GM12872 (cell line): ENCODE results near the gene PPARD.

Source experiments
- TF ChIP-seq, protein P1 (sequence below): IDR thresholded peaks from 3 replicates; pipeline ENCODE4 v1.5.1; 2011; ENCODE audit warnings: low read depth, mild to moderate bottlenecking, low read length, moderate library complexity; ENCODE audit not compliant: insufficient read depth

The PPARD gene

DNA sequence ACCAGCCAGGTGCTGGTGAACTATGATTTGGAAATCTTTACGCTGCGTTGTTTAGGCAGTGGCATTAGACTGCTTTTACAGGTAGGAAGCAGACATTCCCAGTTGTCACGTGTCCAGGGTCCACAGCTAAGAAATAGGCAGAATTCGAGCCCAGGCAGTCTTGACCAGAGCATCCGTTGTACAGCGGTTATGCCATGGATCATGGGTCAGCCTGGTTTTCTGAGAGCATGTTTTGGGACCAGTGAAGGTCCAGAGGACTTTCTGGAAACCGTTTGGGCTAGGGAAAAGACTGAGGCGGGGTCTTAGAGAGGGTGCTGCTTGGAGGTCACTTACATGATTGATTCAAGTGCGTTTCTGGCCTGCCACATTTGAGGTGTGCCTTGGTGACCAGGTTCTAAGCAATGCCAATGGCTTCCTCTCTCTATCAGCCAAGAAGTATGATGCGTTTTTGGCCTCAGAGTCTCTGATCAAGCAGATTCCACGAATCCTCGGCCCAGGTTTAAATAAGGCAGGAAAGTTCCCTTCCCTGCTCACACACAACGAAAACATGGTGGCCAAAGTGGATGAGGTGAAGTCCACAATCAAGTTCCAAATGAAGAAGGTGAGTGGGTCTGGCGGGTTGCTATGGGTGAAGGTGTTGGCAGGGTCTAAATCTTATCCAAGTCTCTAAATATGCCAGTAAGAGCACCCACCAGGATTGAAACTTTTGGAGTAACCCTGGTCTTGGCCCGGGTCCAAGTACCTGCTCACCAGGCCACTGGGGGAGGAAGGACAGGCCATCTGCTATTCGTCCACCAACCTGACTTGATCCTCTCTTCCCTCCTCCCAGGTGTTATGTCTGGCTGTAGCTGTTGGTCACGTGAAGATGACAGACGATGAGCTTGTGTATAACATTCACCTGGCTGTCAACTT is 127.6 kb downstream of the PPARD start:
- TF ChIP-seq, protein P1, sequence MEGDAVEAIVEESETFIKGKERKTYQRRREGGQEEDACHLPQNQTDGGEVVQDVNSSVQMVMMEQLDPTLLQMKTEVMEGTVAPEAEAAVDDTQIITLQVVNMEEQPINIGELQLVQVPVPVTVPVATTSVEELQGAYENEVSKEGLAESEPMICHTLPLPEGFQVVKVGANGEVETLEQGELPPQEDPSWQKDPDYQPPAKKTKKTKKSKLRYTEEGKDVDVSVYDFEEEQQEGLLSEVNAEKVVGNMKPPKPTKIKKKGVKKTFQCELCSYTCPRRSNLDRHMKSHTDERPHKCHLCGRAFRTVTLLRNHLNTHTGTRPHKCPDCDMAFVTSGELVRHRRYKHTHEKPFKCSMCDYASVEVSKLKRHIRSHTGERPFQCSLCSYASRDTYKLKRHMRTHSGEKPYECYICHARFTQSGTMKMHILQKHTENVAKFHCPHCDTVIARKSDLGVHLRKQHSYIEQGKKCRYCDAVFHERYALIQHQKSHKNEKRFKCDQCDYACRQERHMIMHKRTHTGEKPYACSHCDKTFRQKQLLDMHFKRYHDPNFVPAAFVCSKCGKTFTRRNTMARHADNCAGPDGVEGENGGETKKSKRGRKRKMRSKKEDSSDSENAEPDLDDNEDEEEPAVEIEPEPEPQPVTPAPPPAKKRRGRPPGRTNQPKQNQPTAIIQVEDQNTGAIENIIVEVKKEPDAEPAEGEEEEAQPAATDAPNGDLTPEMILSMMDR = no peak

DNA sequence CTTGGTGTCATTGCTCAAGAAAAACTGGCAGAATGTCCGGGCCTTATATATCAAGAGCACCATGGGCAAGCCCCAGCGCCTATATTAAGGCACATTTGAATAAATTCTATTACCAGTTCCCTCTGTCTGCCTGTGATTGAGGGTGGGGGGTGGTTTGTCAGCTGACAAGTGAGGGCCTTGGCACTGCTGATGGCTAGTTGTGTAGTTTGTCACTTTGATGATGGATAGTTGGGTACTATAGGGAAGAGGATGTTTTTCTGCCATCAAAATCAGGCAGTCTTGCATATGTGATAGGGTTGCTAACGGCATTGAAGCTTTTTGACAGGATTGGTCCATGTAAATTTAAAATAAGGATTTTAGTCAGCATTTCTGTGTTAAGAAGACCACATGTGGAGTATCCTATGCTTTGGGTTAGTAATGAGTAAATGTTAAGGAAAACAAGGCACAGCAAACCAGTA is 128.3 kb downstream of the PPARD start:
- TF ChIP-seq, protein P1 = no peak

DNA sequence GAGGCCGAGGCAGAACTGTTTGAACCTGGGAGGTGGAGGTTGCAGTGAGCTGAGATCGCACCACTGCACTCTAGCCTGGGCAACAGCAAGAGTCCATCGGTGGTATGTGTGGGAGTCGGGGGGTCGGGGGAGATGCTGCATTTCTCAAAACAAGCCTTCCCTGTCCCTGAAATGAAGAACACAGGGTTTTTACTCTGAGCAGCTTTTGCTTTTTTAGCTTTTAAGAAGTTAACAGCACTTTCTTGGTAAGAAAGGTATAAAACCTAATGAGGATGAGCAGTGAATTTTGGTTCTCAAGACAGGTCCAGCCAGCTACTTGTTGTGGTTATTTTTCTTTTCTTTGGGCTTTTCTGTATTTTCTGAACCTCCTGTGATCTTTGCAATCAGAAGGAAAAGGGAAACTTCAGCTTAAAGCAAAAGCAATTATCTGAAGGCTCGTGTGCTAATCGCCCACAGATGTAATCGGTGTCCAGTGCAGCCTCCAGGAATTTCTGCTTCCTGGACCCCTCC is 129.5 kb downstream of the PPARD start:
- TF ChIP-seq, protein P1 = no peak

DNA sequence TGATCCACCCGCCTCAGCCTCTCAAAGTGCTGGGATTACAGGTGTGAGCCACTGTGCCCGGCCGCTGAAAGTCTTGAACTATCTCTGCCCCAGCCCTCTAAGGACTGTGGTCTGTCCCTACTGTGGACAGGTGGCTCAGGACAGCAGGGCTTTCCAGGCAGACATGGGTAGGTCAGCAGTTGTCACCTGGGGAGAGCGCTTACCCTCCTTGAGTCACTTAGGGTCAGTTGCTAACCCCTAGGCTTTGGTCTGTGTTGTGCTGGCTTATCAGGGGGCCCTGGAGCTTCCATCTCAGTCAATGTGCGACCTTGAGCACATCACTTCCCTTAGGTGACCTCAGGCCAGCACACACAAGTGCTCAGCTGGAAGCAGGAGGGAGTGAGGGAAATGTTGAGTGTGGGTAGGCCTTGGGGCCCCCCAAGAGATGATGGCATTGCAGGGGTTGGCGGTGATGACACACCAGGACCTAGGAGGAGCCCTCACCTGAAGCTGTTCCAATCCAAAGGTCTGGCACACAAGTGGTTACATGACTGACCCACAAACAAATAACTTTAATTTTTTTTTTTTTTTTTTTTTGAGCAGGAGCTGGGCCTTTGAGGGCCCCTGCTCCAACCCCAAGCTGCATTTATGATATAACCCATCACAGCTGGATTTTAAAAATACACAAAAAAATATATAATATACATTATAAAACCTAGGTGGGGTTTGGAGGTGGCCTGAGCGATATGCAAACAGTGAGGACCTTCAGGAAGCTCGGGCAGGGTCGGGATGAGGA is 130.9 kb downstream of the PPARD start:
- TF ChIP-seq, protein P1 = no peak

DNA sequence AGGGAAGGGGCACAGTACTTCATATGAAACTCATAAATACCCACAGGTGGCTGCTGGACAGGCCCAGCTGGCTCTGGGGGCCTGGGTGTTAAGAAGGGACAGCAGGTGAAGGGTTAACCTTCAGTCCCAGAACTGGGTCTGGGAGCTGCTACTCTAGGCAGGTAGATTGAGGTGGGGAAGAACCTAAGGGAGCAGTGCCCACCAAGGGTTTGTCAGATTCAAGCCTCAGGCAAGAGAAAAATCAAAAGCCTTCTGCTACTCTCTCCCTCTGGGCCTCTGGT is 131.4 kb downstream of the PPARD start:
- TF ChIP-seq, protein P1 = no peak

DNA sequence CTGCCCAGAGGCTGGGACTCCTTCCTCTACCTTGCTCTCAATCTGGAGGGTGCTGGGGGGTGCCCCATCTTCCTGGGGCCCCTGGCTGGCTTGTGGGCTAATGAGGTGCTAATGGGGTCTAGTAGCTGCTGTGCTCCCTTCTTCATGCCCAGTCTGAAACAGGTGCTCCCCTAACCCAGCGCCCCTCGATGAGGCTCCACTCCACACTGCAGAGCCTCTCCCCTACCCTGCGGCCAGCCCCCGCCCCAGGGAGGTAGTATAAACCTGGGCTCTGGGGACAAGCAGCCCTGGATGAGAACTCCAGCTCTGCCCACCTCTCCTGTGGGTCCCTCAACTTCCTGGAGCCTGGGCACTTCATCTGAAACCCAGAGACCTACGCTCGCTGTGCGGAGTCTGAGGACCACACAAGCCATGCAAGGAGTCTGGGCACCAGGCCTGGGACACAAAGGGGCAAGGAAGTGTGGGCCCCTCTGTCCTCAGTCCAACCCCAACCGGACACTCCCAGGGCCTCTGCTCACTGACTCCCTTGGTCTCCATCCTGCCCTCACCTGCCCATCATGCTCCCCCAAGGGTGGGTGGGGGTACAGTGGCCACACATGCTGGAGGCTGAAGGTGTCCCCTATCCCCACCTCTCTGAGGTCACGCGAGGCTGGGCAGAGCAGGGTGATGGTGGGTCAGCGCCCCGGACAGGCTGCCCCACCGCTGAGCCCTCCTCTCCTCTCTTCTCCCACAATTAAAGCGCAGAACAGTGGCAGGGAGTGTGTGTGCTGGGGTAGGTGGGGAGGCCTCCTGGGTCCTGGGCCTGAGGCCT is 132.0 kb downstream of the PPARD start:
- TF ChIP-seq, protein P1 = no peak
